HCT116 (cell line): ENCODE measurements around the gene INTS2. TPM values are rescaled to one million over a fixed set of nuclear protein-coding genes. Genes with fewer than 3 reads are reported as not detected.

Experiments used
- ATAC-seq: fragments of 200-7000 bp; cut with Tn5 transposase; 2 replicates; pipeline ENCODE4 v1.9.1; 2020; ENCODE audit warnings: mild to moderate bottlenecking, moderate library complexity
- BruUV-seq: library from RNA; stranded (reverse); fragments of 400-500 nt; replicated peaks from 2 replicates; lab custom pipeline; 2021; lab: Mats Ljungman, UMichigan
- CTCF ChIA-PET: fragments of 300-600 bp; sonication (Branson Sonifier 250); formaldehyde crosslinking; loops from one replicate; lab custom pipeline; 2021; ENCODE audit warnings: antibody characterized with exemption; lab: Charles Lee
- POLR2A ChIA-PET: fragments of 300-600, 350-600 bp; sonication (Branson Sonifier 250); formaldehyde crosslinking; loops from one replicate; lab custom pipeline; 2021; ENCODE audit warnings: antibody characterized with exemption; lab: Charles Lee
- RAD21 ChIA-PET, 2 experiments: fragments of 300-600 bp; sonication (Branson Sonifier 250); formaldehyde crosslinking; loops; one replicate each; lab custom pipeline; 2023; ENCODE audit warnings: low total read pairs in 2 of 2; ENCODE audit not compliant: uncharacterized antibody in 2 of 2, unreplicated experiment in 2 of 2, low non-redundant PET in 1 of 2; lab: Charles Lee
- DNase-seq: peaks from one replicate; pipeline ENCODE4 v3.0.0-alpha.2; 2010; ENCODE audit warnings: low read depth, low spot score
- H2AFZ ChIP-seq: fragments of 200-600 bp; shearing (Covaris generic), sonication (generic); 2 replicates; pipeline ENCODE4 v1.6.1; 2017; ENCODE audit warnings: low read depth, mixed run types, mixed read lengths, antibody characterized with exemption, low read length; ENCODE audit not compliant: poor library complexity, severe bottlenecking
- H3K27ac ChIP-seq: 2 replicates; pipeline ENCODE4 v1.5.1; 2012; ENCODE audit warnings: low read depth, low read length
- H3K27me3 ChIP-seq: fragments of 200-600 bp; sonication (generic); 2 replicates; pipeline ENCODE4 v1.6.1; 2016; ENCODE audit warnings: mixed run types, low read length, mixed read lengths; ENCODE audit not compliant: insufficient read depth
- H3K36me3 ChIP-seq, 2 experiments: fragments of 200-500 bp in 1 of 2; fragments of 200-600 bp in 1 of 2; sonication (Bioruptor generic) in 1 of 2; sonication (generic) in 1 of 2; 2 replicates each; pipeline versions ENCODE4 v1.5.1 to v1.6.1; 2014 to 2016; ENCODE audit warnings: low read length in 2 of 2, inconsistent platforms in 1 of 2, mixed read lengths in 1 of 2, mixed run types in 1 of 2; ENCODE audit not compliant: insufficient read depth in 2 of 2, control insufficient read depth in 1 of 2
- H3K4me1 ChIP-seq, 2 experiments: fragments of 200-600 bp in 1 of 2; sonication (generic) in 1 of 2; 2 replicates each; pipeline versions ENCODE4 v1.5.1 to v1.6.1; 2012 to 2017; ENCODE audit warnings: low read length in 2 of 2, inconsistent platforms in 1 of 2, mild to moderate bottlenecking in 1 of 2, mixed read lengths in 1 of 2, mixed run types in 1 of 2, moderate library complexity in 1 of 2; ENCODE audit not compliant: insufficient read depth in 2 of 2, control insufficient read depth in 1 of 2
- H3K4me2 ChIP-seq: fragments of 200-600 bp; sonication (generic); 2 replicates; pipeline ENCODE4 v1.6.1; 2017; ENCODE audit warnings: mixed run types, low read length, mixed read lengths
- H3K4me3 ChIP-seq, 2 experiments: fragments of 200-600 bp in 1 of 2; sonication (generic) in 1 of 2; replicated peaks in 1 of 2; 2 replicates each; pipeline ENCODE4 v1.5.1; 2011 to 2016; ENCODE audit warnings: low read length in 2 of 2, control low read depth in 1 of 2, low read depth in 1 of 2, mild to moderate bottlenecking in 1 of 2, mixed read lengths in 1 of 2, mixed run types in 1 of 2
- H3K79me2 ChIP-seq: fragments of 200-600 bp; sonication (generic); 2 replicates; pipeline ENCODE4 v1.6.1; 2017; ENCODE audit warnings: mild to moderate bottlenecking, mixed run types, low read length, moderate library complexity, mixed read lengths; ENCODE audit not compliant: insufficient read depth
- H3K9ac ChIP-seq: fragments of 200-600 bp; sonication (generic); 2 replicates; pipeline ENCODE4 v1.6.1; 2016; ENCODE audit warnings: low read length, mixed read lengths
- H3K9me2 ChIP-seq: fragments of 200-600 bp; sonication (generic), shearing (Covaris generic); 2 replicates; pipeline ENCODE4 v1.6.1; 2017; ENCODE audit warnings: mixed run types, mild to moderate bottlenecking, moderate library complexity; ENCODE audit not compliant: insufficient read depth
- H3K9me3 ChIP-seq, 2 experiments: fragments of 200-500 bp in 1 of 2; fragments of 200-600 bp in 1 of 2; sonication (Bioruptor generic) in 1 of 2; sonication (generic) in 1 of 2; 2 replicates each; pipeline ENCODE4 v1.6.1; 2014 to 2017; ENCODE audit warnings: low read length in 2 of 2, mixed read lengths in 2 of 2, inconsistent platforms in 1 of 2, low read depth in 1 of 2, mild to moderate bottlenecking in 1 of 2, mixed run types in 1 of 2, moderate library complexity in 1 of 2; ENCODE audit not compliant: control insufficient read depth in 1 of 2, insufficient read depth in 1 of 2
- H4K20me1 ChIP-seq: fragments of 200-600 bp; sonication (generic), shearing (Covaris generic); 2 replicates; pipeline ENCODE4 v1.6.1; 2017; ENCODE audit warnings: mixed run types, mild to moderate bottlenecking, moderate library complexity; ENCODE audit not compliant: insufficient read depth
- CBX3 ChIP-seq: IDR thresholded peaks from 2 replicates; pipeline ENCODE4 v1.6.1; 2012; ENCODE audit warnings: low read depth
- CEBPB ChIP-seq: IDR thresholded peaks from 2 replicates; pipeline ENCODE4 v1.6.1; 2012; ENCODE audit warnings: low read depth
- JUND ChIP-seq: IDR thresholded peaks from 2 replicates; pipeline ENCODE4 v1.6.1; 2012
- POLR2A ChIP-seq: IDR thresholded peaks from 2 replicates; pipeline ENCODE4 v1.7.0; 2011; ENCODE audit warnings: borderline replicate concordance; ENCODE audit not compliant: insufficient read depth, insufficient read length; ENCODE audit errors: extremely low read depth
- POLR2AphosphoS5 ChIP-seq: IDR thresholded peaks from 2 replicates; pipeline ENCODE4 v1.6.1; 2011; ENCODE audit warnings: mild to moderate bottlenecking, low read depth, low read length, moderate library complexity
- RAD21 ChIP-seq: IDR thresholded peaks from 2 replicates; pipeline ENCODE4 v1.6.1; 2012; ENCODE audit warnings: low read depth, mild to moderate bottlenecking
- REST ChIP-seq: IDR thresholded peaks from 2 replicates; pipeline ENCODE4 v1.6.1; 2012; ENCODE audit warnings: low read depth
- SRF ChIP-seq: IDR thresholded peaks from 2 replicates; pipeline ENCODE4 v1.6.1; 2012; ENCODE audit warnings: low read depth
- ZNF274 ChIP-seq: fragments of 200-500 bp; sonication (Bioruptor generic); IDR thresholded peaks from 2 replicates; pipeline ENCODE4 v1.6.1; 2014; ENCODE audit warnings: mild to moderate bottlenecking, low read depth, low read length, inconsistent platforms
- intact Hi-C: fragments of 100-400 bp; cut with micrococcal nuclease; formaldehyde crosslinking; loops from 2 replicates; pipeline ENCODE4 v1.10.0; 2022
- total RNA-seq: library from RNA; stranded (reverse); gene quantifications from one replicate; pipeline ENCODE4 v1.2.1, GENCODE V29; 2021; ENCODE audit not compliant: unreplicated experiment
- TF ChIP-seq, protein P1 (sequence below): IDR thresholded peaks from 2 replicates; pipeline ENCODE4 v1.6.1; 2011; ENCODE audit warnings: mild to moderate bottlenecking, low read length, moderate library complexity; ENCODE audit not compliant: insufficient replicate concordance; ENCODE audit errors: extremely low read depth
- TF ChIP-seq, protein P2 (sequence below), 3 experiments: fragments of 200-600 bp in 1 of 3; sonication (generic) in 1 of 3; IDR thresholded peaks in 2 of 3; conservative IDR thresholded peaks in 1 of 3; 2 replicates each; pipeline ENCODE4 v1.5.1; 2012 to 2017; ENCODE audit warnings: low read depth in 2 of 3, low read length in 2 of 3, antibody characterized with exemption in 1 of 3, borderline replicate concordance in 1 of 3, control low read depth in 1 of 3, mild to moderate bottlenecking in 1 of 3, mixed read lengths in 1 of 3, mixed run types in 1 of 3, moderate library complexity in 1 of 3; ENCODE audit not compliant: insufficient read depth in 1 of 3

INTS2 gene
- total RNA-seq, 1 experiment from 2014 or later, result 40.5 TPM

DNA sequence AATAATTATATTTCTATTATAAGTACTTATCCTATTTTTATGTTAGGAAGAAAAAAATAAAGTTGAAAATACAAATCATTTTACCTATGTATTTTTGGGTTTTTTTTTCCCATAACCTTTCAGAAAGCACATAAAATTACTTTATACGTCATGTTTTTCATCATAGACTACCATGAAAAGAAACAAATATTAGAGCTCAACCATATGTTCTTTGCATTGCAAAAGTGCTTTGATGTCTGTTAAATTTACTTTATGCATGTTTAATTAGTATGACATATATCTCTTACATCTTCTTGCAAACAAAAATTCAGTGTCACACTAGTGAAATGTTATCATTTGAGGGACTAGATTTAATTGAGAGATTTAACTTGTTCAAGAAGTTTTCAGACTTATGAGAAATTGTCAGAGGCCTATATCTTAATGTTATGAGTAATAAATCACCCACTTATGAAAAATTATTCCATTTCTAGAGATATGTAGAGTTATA lies 88.4 kb downstream of the INTS2 start:
- ATAC-seq, result no peak
- no peaks in the 10 kb centered on the region for H3K27me3 ChIP-seq
- H2AFZ ChIP-seq, result no peak overlapping the region
- H3K36me3 ChIP-seq, result peaks cover 6 to 16% of the 10 kb centered on the region in 2 experiments; a peak in 1 of 4 replicates
- no peaks in the 10 kb centered on the region for H4K20me1 ChIP-seq
- no peak overlapping the region for H3K9ac ChIP-seq
- no TSS peak for BruUV-seq
- H3K4me1 ChIP-seq, result peaks cover 5% of the 10 kb centered on the region in 2 experiments
- H3K4me2 ChIP-seq, result no peak overlapping the region
- no peak overlapping the region for H3K4me3 ChIP-seq
- ChIA-PET RAD21 (no interaction called here), CTCF (interaction anchor here (2.2 to 2.4 kb wide), 2 partner anchors 203 to 270 kb away, joined by 10 to 12 read pairs; no protein-coding TSS in a partner anchor), POLR2A (no interaction called here)
- DNase-seq, result no peak
- H3K79me2 ChIP-seq, result peaks cover 5% of the 10 kb centered on the region
- no peaks in the 10 kb centered on the region for H3K9me3 ChIP-seq
- intact Hi-C loops, result loop anchor here (5.0 to 10.0 kb wide), 4 partner anchors 287 to 1115 kb away; no protein-coding TSS in a partner anchor
- TF ChIP-seq ZNF274 (no peak), POLR2AphosphoS5 (no peak), RAD21 (no peak), SRF (no peak), CEBPB (no peak), POLR2A (no peak), REST (no peak), JUND (no peak), CBX3 (no peak)
- TF ChIP-seq, protein P1, sequence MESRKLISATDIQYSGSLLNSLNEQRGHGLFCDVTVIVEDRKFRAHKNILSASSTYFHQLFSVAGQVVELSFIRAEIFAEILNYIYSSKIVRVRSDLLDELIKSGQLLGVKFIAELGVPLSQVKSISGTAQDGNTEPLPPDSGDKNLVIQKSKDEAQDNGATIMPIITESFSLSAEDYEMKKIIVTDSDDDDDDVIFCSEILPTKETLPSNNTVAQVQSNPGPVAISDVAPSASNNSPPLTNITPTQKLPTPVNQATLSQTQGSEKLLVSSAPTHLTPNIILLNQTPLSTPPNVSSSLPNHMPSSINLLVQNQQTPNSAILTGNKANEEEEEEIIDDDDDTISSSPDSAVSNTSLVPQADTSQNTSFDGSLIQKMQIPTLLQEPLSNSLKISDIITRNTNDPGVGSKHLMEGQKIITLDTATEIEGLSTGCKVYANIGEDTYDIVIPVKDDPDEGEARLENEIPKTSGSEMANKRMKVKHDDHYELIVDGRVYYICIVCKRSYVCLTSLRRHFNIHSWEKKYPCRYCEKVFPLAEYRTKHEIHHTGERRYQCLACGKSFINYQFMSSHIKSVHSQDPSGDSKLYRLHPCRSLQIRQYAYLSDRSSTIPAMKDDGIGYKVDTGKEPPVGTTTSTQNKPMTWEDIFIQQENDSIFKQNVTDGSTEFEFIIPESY, result no peak
- TF ChIP-seq, protein P2, sequence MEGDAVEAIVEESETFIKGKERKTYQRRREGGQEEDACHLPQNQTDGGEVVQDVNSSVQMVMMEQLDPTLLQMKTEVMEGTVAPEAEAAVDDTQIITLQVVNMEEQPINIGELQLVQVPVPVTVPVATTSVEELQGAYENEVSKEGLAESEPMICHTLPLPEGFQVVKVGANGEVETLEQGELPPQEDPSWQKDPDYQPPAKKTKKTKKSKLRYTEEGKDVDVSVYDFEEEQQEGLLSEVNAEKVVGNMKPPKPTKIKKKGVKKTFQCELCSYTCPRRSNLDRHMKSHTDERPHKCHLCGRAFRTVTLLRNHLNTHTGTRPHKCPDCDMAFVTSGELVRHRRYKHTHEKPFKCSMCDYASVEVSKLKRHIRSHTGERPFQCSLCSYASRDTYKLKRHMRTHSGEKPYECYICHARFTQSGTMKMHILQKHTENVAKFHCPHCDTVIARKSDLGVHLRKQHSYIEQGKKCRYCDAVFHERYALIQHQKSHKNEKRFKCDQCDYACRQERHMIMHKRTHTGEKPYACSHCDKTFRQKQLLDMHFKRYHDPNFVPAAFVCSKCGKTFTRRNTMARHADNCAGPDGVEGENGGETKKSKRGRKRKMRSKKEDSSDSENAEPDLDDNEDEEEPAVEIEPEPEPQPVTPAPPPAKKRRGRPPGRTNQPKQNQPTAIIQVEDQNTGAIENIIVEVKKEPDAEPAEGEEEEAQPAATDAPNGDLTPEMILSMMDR (IDR thresholded peaks at IDR 0.05 in 2 of 3, conservative IDR thresholded peaks at IDR 0.05 in 1 of 3; ENCODE audit: borderline replicate concordance in 1 of 3, insufficient read depth in 1 of 3, low read depth in 2 of 3, low read length in 2 of 3), result no peak
- no peak overlapping the region for H3K27ac ChIP-seq
- H3K9me2 ChIP-seq, result no peaks in the 10 kb centered on the region
